HUES48 (cell line): ENCODE results near the gene DNAI4.
"Not testable (repeated sequence)": the region's sequence is repeated elsewhere in the genome, so short reads cannot be mapped to it uniquely, and the experiment has no call there.

Experiments
- H3K27ac ChIP-seq: one replicate; pipeline ENCODE4 v1.7.0; 2013; ENCODE audit warnings: low read depth, low read length, inconsistent platforms
- H3K27me3 ChIP-seq: 2 replicates; pipeline ENCODE4 v1.6.1; 2013; ENCODE audit warnings: mild to moderate bottlenecking, low read length; ENCODE audit not compliant: control insufficient read depth, insufficient read depth
- H3K36me3 ChIP-seq: 2 replicates; pipeline ENCODE4 v1.6.1; 2013; ENCODE audit warnings: low read length; ENCODE audit not compliant: control insufficient read depth, insufficient read depth
- H3K4me1 ChIP-seq: 2 replicates; pipeline ENCODE4 v1.6.1; 2013; ENCODE audit warnings: mild to moderate bottlenecking, low read length; ENCODE audit not compliant: control insufficient read depth, insufficient read depth
- H3K4me3 ChIP-seq: 2 replicates; pipeline ENCODE4 v1.5.1; 2013; ENCODE audit warnings: mild to moderate bottlenecking, low read depth, low read length
- H3K9ac ChIP-seq: 2 replicates; pipeline ENCODE4 v1.6.1; 2013; ENCODE audit warnings: mild to moderate bottlenecking, low read depth, low read length, moderate library complexity
- H3K9me3 ChIP-seq: 2 replicates; pipeline ENCODE4 v1.6.1; 2013; ENCODE audit warnings: low read length; ENCODE audit not compliant: control insufficient read depth, insufficient read depth

Gene DNAI4

GRCh38 chr1:66890621-66891020 is 34.0 kb downstream of the DNAI4 start:
- Histone ChIP-seq H3K36me3 (no peaks in the 10 kb centered on the region), H3K9me3 (no peaks in the 10 kb centered on the region), H3K27ac (no peak overlapping the region), H3K4me3 (no peak overlapping the region), H3K9ac (no peak overlapping the region), H3K4me1 (no peaks in the 10 kb centered on the region), H3K27me3 (no peaks in the 10 kb centered on the region)

- Histone ChIP-seq H3K27ac (no peak overlapping the region), H3K36me3 (no peaks in the 10 kb centered on the region), H3K9me3 (no peaks in the 10 kb centered on the region), H3K9ac (no peak overlapping the region), H3K4me1 (no peaks in the 10 kb centered on the region), H3K27me3 (no peaks in the 10 kb centered on the region), H3K4me3 (no peak overlapping the region)
Observed at GRCh38 chr1:66889030-66889429, 35.6 kb downstream of the DNAI4 start.

DNA sequence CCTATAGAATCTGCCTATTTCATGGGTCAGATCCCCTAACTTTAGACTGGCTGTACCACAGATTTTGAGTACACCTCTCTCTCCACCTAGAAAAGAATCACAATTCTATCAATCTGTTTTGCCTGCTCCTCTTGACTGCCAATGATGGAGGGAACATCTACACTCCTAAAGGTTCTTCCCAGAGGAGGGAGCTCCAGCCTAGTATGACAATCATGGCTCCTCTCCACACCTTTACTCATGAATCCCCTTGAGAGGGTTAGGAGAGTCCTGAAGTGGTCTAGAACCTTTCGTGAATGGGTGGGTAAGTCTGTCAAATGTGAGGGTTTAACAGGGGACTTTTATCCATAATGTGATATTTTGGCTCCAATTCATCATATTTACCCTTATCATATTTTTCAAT is 48.0 kb downstream of the DNAI4 start:
- no peaks in the 10 kb centered on the region for H3K4me1 ChIP-seq
- no peak overlapping the region for H3K27ac ChIP-seq
- H3K36me3 ChIP-seq: no peaks in the 10 kb centered on the region
- H3K9me3 ChIP-seq: no peaks in the 10 kb centered on the region
- no peaks in the 10 kb centered on the region for H3K27me3 ChIP-seq
- H3K4me3 ChIP-seq: no peak overlapping the region
- H3K9ac ChIP-seq: no peak overlapping the region

DNA sequence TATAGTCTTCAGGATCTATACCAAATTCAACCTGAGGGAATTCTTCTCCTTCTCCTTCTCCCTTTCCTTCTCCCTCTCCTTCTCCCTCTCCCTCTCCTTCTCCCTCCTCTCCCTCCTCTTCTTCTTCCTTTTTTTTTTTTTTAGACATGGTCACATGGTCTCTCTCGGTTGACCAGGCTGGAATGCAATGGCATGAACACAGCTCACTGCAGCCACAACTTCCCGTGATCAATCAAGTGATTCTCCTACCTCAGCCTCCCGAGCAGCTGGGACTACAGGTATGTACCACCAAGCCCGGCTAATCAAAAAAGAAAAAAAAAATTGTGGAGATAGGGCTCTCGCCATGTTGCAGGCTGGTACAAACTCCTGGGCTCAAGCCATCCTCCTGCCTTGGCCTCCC is 51.5 kb downstream of the DNAI4 start:
- no peaks in the 10 kb centered on the region for H3K4me1 ChIP-seq
- no peak overlapping the region for H3K9ac ChIP-seq
- H3K36me3 ChIP-seq: no peaks in the 10 kb centered on the region
- no peaks in the 10 kb centered on the region for H3K9me3 ChIP-seq
- no peak overlapping the region for H3K4me3 ChIP-seq
- H3K27me3 ChIP-seq: no peaks in the 10 kb centered on the region
- H3K27ac ChIP-seq: no peak overlapping the region

GRCh38 chr1:66872024-66872423 is 52.6 kb downstream of the DNAI4 start:
- H3K9me3 ChIP-seq, H3K9ac ChIP-seq, H3K27me3 ChIP-seq, H3K4me1 ChIP-seq, H3K4me3 ChIP-seq, H3K27ac ChIP-seq, H3K36me3 ChIP-seq: not testable (repeated sequence)

GRCh38 chr1:66867501-66867900 is 57.2 kb downstream of the DNAI4 start:
- no peaks in the 10 kb centered on the region for H3K27me3 ChIP-seq
- no peak overlapping the region for H3K4me3 ChIP-seq
- H3K36me3 ChIP-seq: no peaks in the 10 kb centered on the region
- no peaks in the 10 kb centered on the region for H3K9me3 ChIP-seq
- no peak overlapping the region for H3K27ac ChIP-seq
- no peaks in the 10 kb centered on the region for H3K4me1 ChIP-seq
- H3K9ac ChIP-seq: no peak overlapping the region

DNA sequence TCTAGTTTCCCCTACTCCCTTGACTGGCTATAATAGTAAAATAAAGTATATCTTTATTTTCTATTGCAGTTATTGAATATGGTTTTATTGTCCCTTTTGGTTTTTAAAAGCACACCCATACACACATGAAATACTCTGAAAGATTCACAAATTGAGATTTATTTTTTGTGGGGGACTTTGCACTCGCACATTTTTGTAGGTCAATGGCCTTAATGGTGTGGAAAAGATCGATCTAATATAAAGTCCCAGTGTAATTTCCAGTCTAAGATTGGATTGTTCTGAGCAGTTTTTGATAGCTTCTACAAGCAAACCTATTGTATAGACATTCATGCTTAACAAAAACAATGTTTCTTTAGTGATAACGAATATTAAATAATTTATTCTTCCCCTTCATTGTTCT is 64.1 kb downstream of the DNAI4 start:
- H3K27me3 ChIP-seq: no peaks in the 10 kb centered on the region
- no peaks in the 10 kb centered on the region for H3K36me3 ChIP-seq
- H3K27ac ChIP-seq: no peak overlapping the region
- H3K9me3 ChIP-seq: no peaks in the 10 kb centered on the region
- H3K4me3 ChIP-seq: no peak overlapping the region
- no peak overlapping the region for H3K9ac ChIP-seq
- no peaks in the 10 kb centered on the region for H3K4me1 ChIP-seq

DNA sequence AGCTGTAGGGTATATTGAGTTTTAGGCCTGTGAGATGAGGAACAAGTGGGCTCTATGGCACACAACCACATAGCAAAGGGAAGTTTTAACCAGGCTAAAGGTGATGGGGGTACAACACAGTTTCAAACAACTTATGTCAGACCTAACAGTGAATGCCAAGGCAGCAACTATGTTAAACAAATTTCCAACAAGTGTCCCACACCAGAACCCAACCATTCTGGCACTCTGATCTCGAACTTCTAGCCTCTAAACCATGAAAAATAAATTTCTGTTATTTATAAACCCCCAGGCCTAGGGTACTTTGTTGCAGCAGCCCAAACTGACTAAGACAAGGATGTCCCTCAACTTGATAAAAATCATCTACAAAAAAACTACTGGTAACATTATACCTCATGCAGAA is 71.3 kb downstream of the DNAI4 start:
- H3K9ac ChIP-seq: no peak overlapping the region

GRCh38 chr1:66852870-66853269 is 71.8 kb downstream of the DNAI4 start:
- H3K9ac ChIP-seq: no peak overlapping the region
- no peaks in the 10 kb centered on the region for H3K9me3 ChIP-seq
- no peaks in the 10 kb centered on the region for H3K4me1 ChIP-seq
- no peak overlapping the region for H3K27ac ChIP-seq
- H3K4me3 ChIP-seq: no peak overlapping the region
- no peaks in the 10 kb centered on the region for H3K36me3 ChIP-seq
- no peaks in the 10 kb centered on the region for H3K27me3 ChIP-seq

More for the DNA sequence above, 71.3 kb downstream of the DNAI4 start:
- Histone ChIP-seq H3K4me3 (no peak overlapping the region), H3K27ac (no peak overlapping the region), H3K4me1 (no peaks in the 10 kb centered on the region), H3K36me3 (no peaks in the 10 kb centered on the region), H3K27me3 (no peaks in the 10 kb centered on the region), H3K9me3 (no peaks in the 10 kb centered on the region)

DNA sequence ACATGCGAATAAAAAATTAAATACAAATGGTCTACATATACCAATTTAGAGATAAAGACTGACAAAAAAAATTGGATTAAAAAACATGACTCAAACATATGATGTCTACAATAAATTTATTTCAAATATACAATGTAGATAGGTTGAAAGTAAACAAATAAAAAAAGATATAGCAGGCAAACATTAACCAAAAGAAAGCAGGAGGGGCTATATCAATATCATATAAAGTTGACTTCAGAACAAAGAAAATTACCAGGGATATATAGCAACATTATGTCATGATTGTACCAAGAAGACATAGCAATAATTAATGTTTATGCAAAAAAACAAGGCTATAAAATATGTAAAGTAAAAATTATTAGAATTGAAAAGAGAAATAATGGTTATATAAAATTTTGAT is 73.7 kb downstream of the DNAI4 start:
- H3K27me3 ChIP-seq: no peaks in the 10 kb centered on the region
- H3K4me3 ChIP-seq: no peak overlapping the region
- no peaks in the 10 kb centered on the region for H3K9me3 ChIP-seq
- H3K4me1 ChIP-seq: no peaks in the 10 kb centered on the region
- no peaks in the 10 kb centered on the region for H3K36me3 ChIP-seq
- no peak overlapping the region for H3K9ac ChIP-seq
- H3K27ac ChIP-seq: no peak overlapping the region

- Histone ChIP-seq H3K4me3 (no peak overlapping the region), H3K9me3 (no peaks in the 10 kb centered on the region), H3K27ac (no peak overlapping the region), H3K36me3 (no peaks in the 10 kb centered on the region), H3K9ac (no peak overlapping the region), H3K4me1 (no peaks in the 10 kb centered on the region), H3K27me3 (no peaks in the 10 kb centered on the region)
Observed at GRCh38 chr1:66848193-66848592, 76.5 kb downstream of the DNAI4 start.

- Histone ChIP-seq H3K27me3 (no peaks in the 10 kb centered on the region), H3K4me1 (no peaks in the 10 kb centered on the region), H3K4me3 (no peak overlapping the region), H3K27ac (no peak overlapping the region), H3K9me3 (no peaks in the 10 kb centered on the region), H3K9ac (no peak overlapping the region), H3K36me3 (no peaks in the 10 kb centered on the region)
Observed at GRCh38 chr1:66840929-66841328, 83.7 kb downstream of the DNAI4 start.
